HCT116 (cell line): Measurements from ENCODE around the gene CRIM1. TPM values are rescaled to one million over a fixed set of nuclear protein-coding genes. Genes with fewer than 3 reads are reported as not detected.
A peak's percentile ranks its signal among the peaks of the same experiment; 100 is the strongest.

ENCODE experiments used
- ATAC-seq: fragments of 200-7000 bp; cut with Tn5 transposase; 2 replicates; pipeline ENCODE4 v1.9.1; 2020; ENCODE audit warnings: mild to moderate bottlenecking, moderate library complexity
- BruUV-seq: library from RNA; stranded (reverse); fragments of 400-500 nt; replicated peaks from 2 replicates; lab custom pipeline; 2021; lab: Mats Ljungman, UMichigan
- CTCF ChIA-PET: fragments of 300-600 bp; sonication (Branson Sonifier 250); formaldehyde crosslinking; loops from one replicate; lab custom pipeline; 2021; ENCODE audit warnings: antibody characterized with exemption; lab: Charles Lee
- POLR2A ChIA-PET: fragments of 300-600, 350-600 bp; sonication (Branson Sonifier 250); formaldehyde crosslinking; loops from one replicate; lab custom pipeline; 2021; ENCODE audit warnings: antibody characterized with exemption; lab: Charles Lee
- RAD21 ChIA-PET, 2 experiments: fragments of 300-600 bp; sonication (Branson Sonifier 250); formaldehyde crosslinking; loops; one replicate each; lab custom pipeline; 2023; ENCODE audit warnings: low total read pairs in 2 of 2; ENCODE audit not compliant: uncharacterized antibody in 2 of 2, unreplicated experiment in 2 of 2, low non-redundant PET in 1 of 2; lab: Charles Lee
- DNase-seq: peaks from one replicate; pipeline ENCODE4 v3.0.0-alpha.2; 2010; ENCODE audit warnings: low read depth, low spot score
- H2AFZ ChIP-seq: fragments of 200-600 bp; shearing (Covaris generic), sonication (generic); 2 replicates; pipeline ENCODE4 v1.6.1; 2017; ENCODE audit warnings: low read depth, mixed run types, mixed read lengths, antibody characterized with exemption, low read length; ENCODE audit not compliant: poor library complexity, severe bottlenecking
- H3K27ac ChIP-seq: 2 replicates; pipeline ENCODE4 v1.5.1; 2012; ENCODE audit warnings: low read depth, low read length
- H3K27me3 ChIP-seq: fragments of 200-600 bp; sonication (generic); 2 replicates; pipeline ENCODE4 v1.6.1; 2016; ENCODE audit warnings: mixed run types, low read length, mixed read lengths; ENCODE audit not compliant: insufficient read depth
- H3K36me3 ChIP-seq, 2 experiments: fragments of 200-500 bp in 1 of 2; fragments of 200-600 bp in 1 of 2; sonication (Bioruptor generic) in 1 of 2; sonication (generic) in 1 of 2; 2 replicates each; pipeline versions ENCODE4 v1.5.1 to v1.6.1; 2014 to 2016; ENCODE audit warnings: low read length in 2 of 2, inconsistent platforms in 1 of 2, mixed read lengths in 1 of 2, mixed run types in 1 of 2; ENCODE audit not compliant: insufficient read depth in 2 of 2, control insufficient read depth in 1 of 2
- H3K4me1 ChIP-seq, 2 experiments: fragments of 200-600 bp in 1 of 2; sonication (generic) in 1 of 2; 2 replicates each; pipeline versions ENCODE4 v1.5.1 to v1.6.1; 2012 to 2017; ENCODE audit warnings: low read length in 2 of 2, inconsistent platforms in 1 of 2, mild to moderate bottlenecking in 1 of 2, mixed read lengths in 1 of 2, mixed run types in 1 of 2, moderate library complexity in 1 of 2; ENCODE audit not compliant: insufficient read depth in 2 of 2, control insufficient read depth in 1 of 2
- H3K4me2 ChIP-seq: fragments of 200-600 bp; sonication (generic); 2 replicates; pipeline ENCODE4 v1.6.1; 2017; ENCODE audit warnings: mixed run types, low read length, mixed read lengths
- H3K4me3 ChIP-seq, 2 experiments: fragments of 200-600 bp in 1 of 2; sonication (generic) in 1 of 2; replicated peaks in 1 of 2; 2 replicates each; pipeline ENCODE4 v1.5.1; 2011 to 2016; ENCODE audit warnings: low read length in 2 of 2, control low read depth in 1 of 2, low read depth in 1 of 2, mild to moderate bottlenecking in 1 of 2, mixed read lengths in 1 of 2, mixed run types in 1 of 2
- H3K79me2 ChIP-seq: fragments of 200-600 bp; sonication (generic); 2 replicates; pipeline ENCODE4 v1.6.1; 2017; ENCODE audit warnings: mild to moderate bottlenecking, mixed run types, low read length, moderate library complexity, mixed read lengths; ENCODE audit not compliant: insufficient read depth
- H3K9ac ChIP-seq: fragments of 200-600 bp; sonication (generic); 2 replicates; pipeline ENCODE4 v1.6.1; 2016; ENCODE audit warnings: low read length, mixed read lengths
- H3K9me2 ChIP-seq: fragments of 200-600 bp; sonication (generic), shearing (Covaris generic); 2 replicates; pipeline ENCODE4 v1.6.1; 2017; ENCODE audit warnings: mixed run types, mild to moderate bottlenecking, moderate library complexity; ENCODE audit not compliant: insufficient read depth
- H3K9me3 ChIP-seq, 2 experiments: fragments of 200-500 bp in 1 of 2; fragments of 200-600 bp in 1 of 2; sonication (Bioruptor generic) in 1 of 2; sonication (generic) in 1 of 2; 2 replicates each; pipeline ENCODE4 v1.6.1; 2014 to 2017; ENCODE audit warnings: low read length in 2 of 2, mixed read lengths in 2 of 2, inconsistent platforms in 1 of 2, low read depth in 1 of 2, mild to moderate bottlenecking in 1 of 2, mixed run types in 1 of 2, moderate library complexity in 1 of 2; ENCODE audit not compliant: control insufficient read depth in 1 of 2, insufficient read depth in 1 of 2
- H4K20me1 ChIP-seq: fragments of 200-600 bp; sonication (generic), shearing (Covaris generic); 2 replicates; pipeline ENCODE4 v1.6.1; 2017; ENCODE audit warnings: mixed run types, mild to moderate bottlenecking, moderate library complexity; ENCODE audit not compliant: insufficient read depth
- JUND ChIP-seq: IDR thresholded peaks from 2 replicates; pipeline ENCODE4 v1.6.1; 2012
- SP1 ChIP-seq: IDR thresholded peaks from 2 replicates; pipeline ENCODE4 v1.6.1; 2012; ENCODE audit warnings: low read depth
- SRF ChIP-seq: IDR thresholded peaks from 2 replicates; pipeline ENCODE4 v1.6.1; 2012; ENCODE audit warnings: low read depth
- intact Hi-C: fragments of 100-400 bp; cut with micrococcal nuclease; formaldehyde crosslinking; loops from 2 replicates; pipeline ENCODE4 v1.10.0; 2022
- total RNA-seq: library from RNA; stranded (reverse); gene quantifications from one replicate; pipeline ENCODE4 v1.2.1, GENCODE V29; 2021; ENCODE audit not compliant: unreplicated experiment
- TF ChIP-seq, protein P1 (sequence below): IDR thresholded peaks from 2 replicates; pipeline ENCODE4 v1.6.1; 2012; ENCODE audit warnings: low read depth
- TF ChIP-seq, protein P2 (sequence below): IDR thresholded peaks from 2 replicates; pipeline ENCODE4 v1.6.1; 2012

The CRIM1 gene
- total RNA-seq, 1 experiment from 2014 or later = 27.2 TPM

DNA sequence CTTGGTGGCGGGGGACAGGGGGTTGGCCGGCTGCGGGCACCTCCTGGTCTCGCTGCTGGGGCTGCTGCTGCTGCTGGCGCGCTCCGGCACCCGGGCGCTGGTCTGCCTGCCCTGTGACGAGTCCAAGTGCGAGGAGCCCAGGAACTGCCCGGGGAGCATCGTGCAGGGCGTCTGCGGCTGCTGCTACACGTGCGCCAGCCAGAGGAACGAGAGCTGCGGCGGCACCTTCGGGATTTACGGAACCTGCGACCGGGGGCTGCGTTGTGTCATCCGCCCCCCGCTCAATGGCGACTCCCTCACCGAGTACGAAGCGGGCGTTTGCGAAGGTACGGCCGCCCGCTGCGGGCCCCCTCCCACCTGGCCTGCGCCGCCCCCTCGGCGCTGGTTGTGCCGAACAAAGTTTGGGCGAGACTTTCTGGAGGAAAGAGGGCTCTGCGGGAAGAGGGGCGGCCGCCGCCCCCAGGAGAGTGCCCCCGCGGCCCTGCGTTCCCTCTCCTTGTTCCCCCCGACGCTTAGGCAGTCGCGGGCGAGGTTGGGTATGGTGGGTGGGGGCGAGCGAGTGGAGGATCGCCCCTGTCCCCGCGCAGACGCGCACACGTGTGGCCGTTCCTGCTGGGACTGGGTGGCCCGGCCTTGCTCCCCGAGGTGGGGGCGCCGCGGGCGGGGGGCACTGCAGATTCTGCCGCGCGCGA is 866 bp downstream of the CRIM1 start:
- H3K4me1 ChIP-seq = peaks cover 24 to 65% of the 10 kb centered on the region in 2 experiments
- no peaks in the 10 kb centered on the region for H4K20me1 ChIP-seq
- POLR2A ChIA-PET = interaction anchor here (1.0 to 1.5 kb wide), 3 partner anchors 10 to 103 kb away, joined by 3 to 4 read pairs (median 3); no protein-coding TSS in a partner anchor
- no peaks in the 10 kb centered on the region for H3K27me3 ChIP-seq
- H3K27ac ChIP-seq = peak overlapping the region; percentile 66; the same call in 1 of the 2 replicates
- no peaks in the 10 kb centered on the region for H3K9me3 ChIP-seq
- CTCF ChIA-PET = no interaction called here
- intact Hi-C loops = loop anchor here (10.0 kb wide), 1 partner anchor 208 kb away; no protein-coding TSS in a partner anchor
- no peak overlapping the region for H2AFZ ChIP-seq
- H3K4me3 ChIP-seq = peak overlapping the region; percentile 72 to 83
- peak; percentile 22 for ATAC-seq
- peaks cover 0 to under 1% of the 10 kb centered on the region in 2 experiments; a peak in 1 of 4 replicates for H3K36me3 ChIP-seq
- H3K4me2 ChIP-seq = peak overlapping the region; percentile 96
- no peaks in the 10 kb centered on the region for H3K9me2 ChIP-seq
- H3K79me2 ChIP-seq = peaks cover 52% of the 10 kb centered on the region
- peak overlapping the region; percentile 84 for H3K9ac ChIP-seq
- RAD21 ChIA-PET = interaction anchor here in 1 of 2 experiments (0.8 kb wide), 1 partner anchor 103 kb away, joined by 3 read pairs; no protein-coding TSS in a partner anchor
- TF ChIP-seq SRF (no peak), JUND (no peak), SP1 (no peak)
- TF ChIP-seq, protein P1, sequence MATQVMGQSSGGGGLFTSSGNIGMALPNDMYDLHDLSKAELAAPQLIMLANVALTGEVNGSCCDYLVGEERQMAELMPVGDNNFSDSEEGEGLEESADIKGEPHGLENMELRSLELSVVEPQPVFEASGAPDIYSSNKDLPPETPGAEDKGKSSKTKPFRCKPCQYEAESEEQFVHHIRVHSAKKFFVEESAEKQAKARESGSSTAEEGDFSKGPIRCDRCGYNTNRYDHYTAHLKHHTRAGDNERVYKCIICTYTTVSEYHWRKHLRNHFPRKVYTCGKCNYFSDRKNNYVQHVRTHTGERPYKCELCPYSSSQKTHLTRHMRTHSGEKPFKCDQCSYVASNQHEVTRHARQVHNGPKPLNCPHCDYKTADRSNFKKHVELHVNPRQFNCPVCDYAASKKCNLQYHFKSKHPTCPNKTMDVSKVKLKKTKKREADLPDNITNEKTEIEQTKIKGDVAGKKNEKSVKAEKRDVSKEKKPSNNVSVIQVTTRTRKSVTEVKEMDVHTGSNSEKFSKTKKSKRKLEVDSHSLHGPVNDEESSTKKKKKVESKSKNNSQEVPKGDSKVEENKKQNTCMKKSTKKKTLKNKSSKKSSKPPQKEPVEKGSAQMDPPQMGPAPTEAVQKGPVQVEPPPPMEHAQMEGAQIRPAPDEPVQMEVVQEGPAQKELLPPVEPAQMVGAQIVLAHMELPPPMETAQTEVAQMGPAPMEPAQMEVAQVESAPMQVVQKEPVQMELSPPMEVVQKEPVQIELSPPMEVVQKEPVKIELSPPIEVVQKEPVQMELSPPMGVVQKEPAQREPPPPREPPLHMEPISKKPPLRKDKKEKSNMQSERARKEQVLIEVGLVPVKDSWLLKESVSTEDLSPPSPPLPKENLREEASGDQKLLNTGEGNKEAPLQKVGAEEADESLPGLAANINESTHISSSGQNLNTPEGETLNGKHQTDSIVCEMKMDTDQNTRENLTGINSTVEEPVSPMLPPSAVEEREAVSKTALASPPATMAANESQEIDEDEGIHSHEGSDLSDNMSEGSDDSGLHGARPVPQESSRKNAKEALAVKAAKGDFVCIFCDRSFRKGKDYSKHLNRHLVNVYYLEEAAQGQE = no peak
- TF ChIP-seq, protein P2, sequence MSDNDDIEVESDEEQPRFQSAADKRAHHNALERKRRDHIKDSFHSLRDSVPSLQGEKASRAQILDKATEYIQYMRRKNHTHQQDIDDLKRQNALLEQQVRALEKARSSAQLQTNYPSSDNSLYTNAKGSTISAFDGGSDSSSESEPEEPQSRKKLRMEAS = peak; percentile 83
- BruUV-seq = no TSS peak
- DNase-seq = no peak
